ENCODE measurements around the gene TIMP2.
"Not testable (repeated sequence)": the region's sequence is repeated elsewhere in the genome, so short reads cannot be mapped to it uniquely, and the experiment has no call there.

GRCh38 chr17:78945455-78945854 is 20.3 kb upstream of the TIMP2 start:
- not testable (repeated sequence) for TF ChIP-seq CTCF (IDR thresholded peaks at IDR 0.05; ENCODE audit: control extremely low read depth in 1 of 3, insufficient read depth in 1 of 3, low read depth in 1 of 3, low read length in 3 of 3); EZH2 (IDR thresholded peaks at IDR 0.05; ENCODE audit: low read depth, low read length, severe bottlenecking); SP2 (IDR thresholded peaks at IDR 0.05; ENCODE audit: low read length); POLR2A (IDR thresholded peaks at IDR 0.05; ENCODE audit: control extremely low read depth in 1 of 2, low read depth in 2 of 2, low read length in 2 of 2); BRCA1 (IDR thresholded peaks at IDR 0.05; ENCODE audit: low read depth, low read length); YY1 (IDR thresholded peaks at IDR 0.05; ENCODE audit: low read depth, low read length); SUZ12 (IDR thresholded peaks at IDR 0.05; ENCODE audit: low read length); CHD7 (IDR thresholded peaks at IDR 0.05; ENCODE audit: insufficient replicate concordance, low read length); TCF12 (IDR thresholded peaks at IDR 0.05; ENCODE audit: low read depth, low read length); RXRA (IDR thresholded peaks at IDR 0.05; ENCODE audit: insufficient read depth, low read depth, low read length)

Measured in H1 (cell line).